K562 (cell line): ENCODE measurements around the gene ANO10. TPM values are rescaled to one million over a fixed set of nuclear protein-coding genes. Genes with fewer than 3 reads are reported as not detected.
A peak's percentile ranks its signal among the peaks of the same experiment; 100 is the strongest.

Experiments used
- ATAC-seq: fragments of 200-7000 bp; cut with Tn5 transposase; 3 replicates; pipeline ENCODE4 v1.9.1; 2020; ENCODE audit warnings: moderate library complexity
- BruUV-seq: library from RNA; stranded (reverse); fragments of 400-500 nt; replicated peaks from 2 replicates; lab custom pipeline; 2021; lab: Mats Ljungman, UMichigan
- CTCF ChIA-PET: fragments of 300-600 bp; formaldehyde crosslinking; extraction: SDS; loops from one replicate; lab custom pipeline; 2021; ENCODE audit warnings: low intra/inter-chr PET ratio; lab: Yijun Ruan, JAX
- POLR2A ChIA-PET: fragments of 300-600, 350-650 bp; sonication (Branson Sonifier 250); formaldehyde crosslinking; extraction: SDS; loops from one replicate; lab custom pipeline; 2021; ENCODE audit warnings: antibody characterized with exemption, inconsistent platforms; lab: Yijun Ruan, JAX
- DNase-seq, 4 experiments: peaks; one replicate each; pipeline versions ENCODE4 v3.0.0 to v3.0.0-alpha.2; 2011 to 2018; ENCODE audit warnings: low spot score in 3 of 4, mixed read lengths in 3 of 4; ENCODE audit errors: extremely low read depth in 1 of 4
- FAIRE-seq: peaks from 2 replicates; lab custom pipeline; 2011; peaks lifted over from hg19 to GRCh38; lab: Jason Lieb, UNC
- H2AFZ ChIP-seq: 2 replicates; pipeline ENCODE4 v1.6.0; 2011; ENCODE audit warnings: low read depth, low read length, control low read depth, inconsistent platforms
- H3K27ac ChIP-seq: fragments of 200-600 bp; 3 replicates; pipeline ENCODE4 v1.8.0; 2011; ENCODE audit warnings: low read depth, mild to moderate bottlenecking, control low read depth, inconsistent platforms, low read length, moderate library complexity, mixed read lengths; ENCODE audit errors: extremely low read depth
- H3K27me3 ChIP-seq, 2 experiments: fragments of 300-600 bp in 1 of 2; 2 replicates in 1 of 2; 3 replicates in 1 of 2; pipeline versions ENCODE4 v1.6.0 to v1.8.0; 2011; ENCODE audit warnings: inconsistent platforms in 2 of 2, low read length in 2 of 2, mild to moderate bottlenecking in 1 of 2, mixed read lengths in 1 of 2, moderate library complexity in 1 of 2; ENCODE audit not compliant: control insufficient read depth in 2 of 2, insufficient read depth in 2 of 2
- H3K36me3 ChIP-seq: fragments of 300-600 bp; 3 replicates; pipeline ENCODE4 v1.8.0; 2011; ENCODE audit warnings: mild to moderate bottlenecking, low read length, inconsistent platforms; ENCODE audit not compliant: control insufficient read depth, insufficient read depth
- H3K4me1 ChIP-seq, 2 experiments: fragments of 200-600 bp in 1 of 2; replicated peaks in 1 of 2; 2 replicates in 1 of 2; 3 replicates in 1 of 2; pipeline versions ENCODE4 v1.5.1 to v1.8.0; 2011; ENCODE audit warnings: inconsistent platforms in 2 of 2, low read length in 2 of 2, mild to moderate bottlenecking in 1 of 2, mixed read lengths in 1 of 2, moderate library complexity in 1 of 2; ENCODE audit not compliant: control insufficient read depth in 2 of 2, insufficient read depth in 2 of 2
- H3K4me2 ChIP-seq: 2 replicates; pipeline ENCODE4 v1.6.1; 2011; ENCODE audit warnings: low read length, control low read depth, inconsistent platforms, mixed read lengths; ENCODE audit not compliant: insufficient read depth
- H3K4me3 ChIP-seq: fragments of 200-600 bp; sonication (generic), shearing (Covaris generic); 2 replicates; pipeline ENCODE4 v1.5.1; 2016; ENCODE audit warnings: control low read depth, inconsistent platforms
- H3K79me2 ChIP-seq: fragments of 200-600 bp; 3 replicates; pipeline ENCODE4 v1.8.0; 2011; ENCODE audit warnings: low read length, inconsistent platforms; ENCODE audit not compliant: control insufficient read depth, insufficient read depth
- H3K9ac ChIP-seq, 2 experiments: 2 replicates each; pipeline versions ENCODE4 v1.6.0 to v1.6.1; 2011; ENCODE audit warnings: low read depth in 2 of 2, low read length in 2 of 2, control low read depth in 1 of 2, inconsistent platforms in 1 of 2, mild to moderate bottlenecking in 1 of 2, mixed read lengths in 1 of 2; ENCODE audit not compliant: insufficient read depth in 1 of 2
- H3K9me1 ChIP-seq: one replicate; pipeline ENCODE4 v1.6.0; 2011; ENCODE audit warnings: inconsistent platforms, mild to moderate bottlenecking, low read length, moderate library complexity; ENCODE audit not compliant: control insufficient read depth, insufficient read depth
- H3K9me3 ChIP-seq: replicated peaks from 2 replicates; pipeline ENCODE4 v1.5.1; 2011; ENCODE audit warnings: low read depth, low read length, inconsistent platforms; ENCODE audit not compliant: control insufficient read depth, insufficient read depth
- H4K20me1 ChIP-seq: replicated peaks from 2 replicates; pipeline ENCODE4 v1.6.1; 2011; ENCODE audit warnings: low read length, inconsistent platforms, mixed read lengths; ENCODE audit not compliant: control insufficient read depth, insufficient read depth
- CBFA2T3 ChIP-seq: fragments of 450-650 bp; IDR thresholded peaks from 2 replicates; pipeline ENCODE4 v1.6.1; 2017
- CBX1 ChIP-seq: sonication (generic); IDR thresholded peaks from 2 replicates; pipeline ENCODE4 v1.6.1; 2016; ENCODE audit warnings: antibody characterized with exemption, low read depth, mild to moderate bottlenecking
- MAFG ChIP-seq: fragments of 450-650 bp; conservative IDR thresholded peaks from 2 replicates; pipeline ENCODE4 v1.6.1; 2016; ENCODE audit warnings: missing genetic modification characterization, missing compliant biosample characterization
- TAL1 ChIP-seq: fragments of 450-650 bp; IDR thresholded peaks from 2 replicates; pipeline ENCODE4 v1.6.1; 2016; ENCODE audit warnings: mild to moderate bottlenecking
- ZC3H8 ChIP-seq: fragments of 450-650 bp; IDR thresholded peaks from 2 replicates; pipeline ENCODE4 v1.6.1; 2017
- ZFP1 ChIP-seq: fragments of 450-650 bp; formaldehyde crosslinking; IDR thresholded peaks from 2 replicates; pipeline ENCODE4 v1.4.0; 2020; ENCODE audit warnings: mild to moderate bottlenecking, mixed read lengths
- ZNF740 ChIP-seq, 3 experiments: fragments of 200-800 bp in 1 of 3; sonication (Bioruptor generic) in 1 of 3; sonication (generic) in 1 of 3; formaldehyde crosslinking in 1 of 3; IDR thresholded peaks; 2 replicates each; pipeline versions ENCODE4 v1.6.1 to v1.8.0; 2016 to 2022; ENCODE audit warnings: mild to moderate bottlenecking in 2 of 3, missing compliant biosample characterization in 2 of 3, missing genetic modification characterization in 2 of 3, missing genetic modification reagents in 1 of 3
- WGBS: fragments of 100-300 bp; shearing (Covaris generic); methylation state at CpG from one replicate; pipeline ENCODE4 v1.1.6; 2016; ENCODE audit warnings: low coverage, mixed read lengths; ENCODE audit not compliant: insufficient coverage; ENCODE audit errors: missing lambda C conversion rate; 5-methylcytosine and 5-hydroxymethylcytosine counted together
- in situ Hi-C: fragments of 300-500 bp; cut with MboI; formaldehyde crosslinking; loops from 4 replicates; pipeline ENCODE4 v1.15.0; 2018; ENCODE audit warnings: inconsistent platforms, mixed read lengths
- intact Hi-C: fragments of 100-400 bp; cut with micrococcal nuclease; formaldehyde crosslinking; loops from 2 replicates; pipeline ENCODE4 v1.14.2; 2022
- polyA plus RNA-seq, 8 experiments: library from polyadenylated mRNA; depleted of rRNA in 4 of 8; stranded (reverse) in 5 of 8; unstranded in 3 of 8; fragments of >200 nt; fragmentation: Nextera tagmentation in 2 of 8; fragmentation: Illumina TruSeq in 1 of 8; extraction: Ambion mirVana in 2 of 8; extraction: Trizol in 1 of 8; gene quantifications; 2 replicates each; pipeline versions ENCODE4 v1.2.1 to v1.2.3, GENCODE V29; 2011 to 2014; ENCODE audit warnings: inconsistent platforms in 1 of 8, missing spikeins in 1 of 8
- total RNA-seq, 7 experiments: library from RNA; depleted of rRNA in 6 of 7; stranded (reverse); fragments of >200 nt in 6 of 7; fragmentation: Illumina TruSeq in 2 of 7; extraction: Trizol in 2 of 7; gene quantifications; 2 replicates each; pipeline versions ENCODE4 v1.2.1 to v1.2.3, GENCODE V29; 2011 to 2021; ENCODE audit warnings: low replicate concordance in 1 of 7

ANO10 gene
- total and polyA plus RNA-seq, 9 of the 15 experiments (the other 6 are each of a cell fraction or from before 2014, with no cell fraction given), result 6.4 to 46.0 (median 32.3) TPM

- no peaks in the 10 kb centered on the region for H3K27me3 ChIP-seq
- ATAC-seq (no peak), FAIRE-seq (no peak), DNase-seq (no peak)
- TF ChIP-seq ZFP1 (CRISPR knock-in tag) (peak; percentile 78), CBX1 (no peak), ZC3H8 (no peak)
- intact Hi-C loops (no loop called here), in situ Hi-C loops (no loop called here)
- WGBS, result 0% methylated on average over 1 of the region's 1 CpG
- no peak overlapping the region for H3K4me2 ChIP-seq
- no peaks in the 10 kb centered on the region for H3K79me2 ChIP-seq
- H3K9me1 ChIP-seq, result no peaks in the 10 kb centered on the region
- no peak overlapping the region for H3K9ac ChIP-seq
- H3K9me3 ChIP-seq, result peaks cover 1% of the 10 kb centered on the region; the same call in 1 of the 2 replicates
- CTCF ChIA-PET, result no interaction called here
- no peaks in the 10 kb centered on the region for H4K20me1 ChIP-seq
- no peak overlapping the region for H3K27ac ChIP-seq
- peaks cover 2% of the 10 kb centered on the region; the same call in 2 of the 3 replicates for H3K36me3 ChIP-seq
- BruUV-seq, result no TSS peak
- H3K4me3 ChIP-seq, result no peak overlapping the region
- POLR2A ChIA-PET, result interaction anchor here (0.6 kb wide), 1 partner anchor 21 kb away, joined by 3 read pairs; no protein-coding TSS in a partner anchor
- no peak overlapping the region for H2AFZ ChIP-seq
- H3K4me1 ChIP-seq, result no peaks in the 10 kb centered on the region; a peak in 1 of 5 replicates
Observed at GRCh38 chr3:43353393-43353792, 268.4 kb downstream of the ANO10 start.

GRCh38 chr3:43349716-43350115 lies 272.1 kb downstream of the ANO10 start:
- Histone ChIP-seq H3K27ac (no peak overlapping the region), H3K27me3 (no peaks in the 10 kb centered on the region), H3K9me1 (no peaks in the 10 kb centered on the region), H3K4me2 (no peak overlapping the region), H3K4me1 (no peaks in the 10 kb centered on the region; a peak in 1 of 5 replicates), H4K20me1 (no peaks in the 10 kb centered on the region), H3K79me2 (no peaks in the 10 kb centered on the region), H3K4me3 (no peak overlapping the region), H3K36me3 (peaks cover 18% of the 10 kb centered on the region; the same call in 2 of the 3 replicates), H2AFZ (no peak overlapping the region), H3K9me3 (peaks cover 1% of the 10 kb centered on the region; the same call in 1 of the 2 replicates), H3K9ac (no peak overlapping the region)
- CTCF ChIA-PET, result no interaction called here
- POLR2A ChIA-PET, result no interaction called here
- WGBS, result 76% methylated on average over 3 of the region's 3 CpGs
- in situ Hi-C loops (no loop called here), intact Hi-C loops (no loop called here)
- TF ChIP-seq MAFG (tag) (no peak), CBFA2T3 (peak; percentile 9; the same call in 1 of the 2 replicates), TAL1 (peak; percentile 23; the same call in 1 of the 2 replicates), ZNF740 (CRISPR knock-in tag; IDR thresholded peaks at IDR 0.05) (no peak), ZNF740 (tag; IDR thresholded peaks at IDR 0.05) (no peak)
- BruUV-seq, result no TSS peak
- DNase-seq, result no peak
- FAIRE-seq, result no peak
- ATAC-seq, result no peak
